ENCODE measurements around the gene ABCB9.

- TF ChIP-seq CTCF (IDR thresholded peaks at IDR 0.05) (no peak), POLR2A (IDR thresholded peaks at IDR 0.05) (no peak), POLR2AphosphoS5 (IDR thresholded peaks at IDR 0.05) (no peak)
These were observed 45.6 kb downstream of the ABCB9 start for GRCh38 chr12:122920687-122921086.

Measured in prostate gland (tissue), 2 donors.